Right atrium auricular region (tissue), 2 donors: ENCODE data around the gene EEF2. TPM values are rescaled to one million over a fixed set of nuclear protein-coding genes. Genes with fewer than 3 reads are reported as not detected.

Experiments
- DNase-seq: peaks from one replicate; pipeline ENCODE4 v3.0.0-alpha.2; 2019; ENCODE audit warnings: low spot score
- H3K27ac ChIP-seq, 2 donors: fragments of 200-600 bp; sonication (generic); 1 replicate in 1 of 2; 2 replicates in 1 of 2; pipeline ENCODE4 v1.5.1; 2016 to 2019
- H3K27me3 ChIP-seq, 2 donors: fragments of 200-600 bp; sonication (generic); one replicate each; pipeline versions ENCODE4 v1.5.1 to v1.6.0; 2017 to 2019
- H3K36me3 ChIP-seq: fragments of 200-600 bp; sonication (generic); one replicate; pipeline ENCODE4 v1.5.1; 2016
- H3K4me1 ChIP-seq, 2 donors: fragments of 200-600 bp; sonication (generic); one replicate each; pipeline versions ENCODE4 v1.5.1 to v1.6.0; 2017 to 2019
- H3K4me3 ChIP-seq, 2 donors: fragments of 200-600 bp; sonication (generic); 1 replicate in 1 of 2; 2 replicates in 1 of 2; pipeline ENCODE4 v1.5.1; 2017 to 2019; ENCODE audit warnings: mild to moderate bottlenecking in 1 of 2, moderate library complexity in 1 of 2
- H3K9me3 ChIP-seq, 2 donors: fragments of 200-600 bp; sonication (generic); one replicate each; pipeline ENCODE4 v1.5.1; 2019
- CTCF ChIP-seq, 2 donors: fragments of 200-600 bp; sonication (generic); IDR thresholded peaks; one replicate each; pipeline ENCODE4 v1.5.1; 2019; ENCODE audit warnings: antibody characterized with exemption in 2 of 2
- total RNA-seq, 2 donors: library from RNA; depleted of rRNA; stranded (reverse); fragments of >200 nt; gene quantifications; one replicate each; pipeline ENCODE4 v1.1.0, GENCODE V29; 2016

EEF2 gene
- total RNA-seq, 2 donors from 2014 or later = 1,205 to 1,737 TPM

GRCh38 chr19:4016903-4017638, 31.8 kb upstream of the EEF2 start:
- peaks cover 0 to 36% of the 10 kb centered on the region in 2 donors for H3K4me1 ChIP-seq
- peaks cover 31% of the 10 kb centered on the region for H3K36me3 ChIP-seq
- H3K27ac ChIP-seq = no peak overlapping the region
- H3K4me3 ChIP-seq = no peak overlapping the region
- peaks cover 0 to 3% of the 10 kb centered on the region in 2 donors for H3K9me3 ChIP-seq
- DNase-seq = no peak
- H3K27me3 ChIP-seq = no peaks in the 10 kb centered on the region
- TF ChIP-seq CTCF (IDR thresholded peaks at IDR 0.05) = no peak

- H3K4me3 ChIP-seq = no peak overlapping the region
- TF ChIP-seq CTCF (IDR thresholded peaks at IDR 0.05) = no peak
- H3K36me3 ChIP-seq = peaks cover 28% of the 10 kb centered on the region
- H3K9me3 ChIP-seq = no peaks in the 10 kb centered on the region
- no peaks in the 10 kb centered on the region for H3K27me3 ChIP-seq
- peak overlapping the region; percentile 44 to 66 for H3K27ac ChIP-seq
- DNase-seq = no peak
- H3K4me1 ChIP-seq = peaks cover 0 to 38% of the 10 kb centered on the region in 2 donors
These were observed 31.2 kb upstream of the EEF2 start for GRCh38 chr19:4016486-4016885.

GRCh38 chr19:4015705-4016402, 30.6 kb upstream of the EEF2 start:
- Histone ChIP-seq H3K36me3 (peaks cover 28% of the 10 kb centered on the region), H3K27me3 (no peaks in the 10 kb centered on the region), H3K4me1 (peaks cover 0 to 44% of the 10 kb centered on the region in 2 donors), H3K4me3 (peak overlapping the region in 1 of 2 donors; percentile 27), H3K27ac (peak overlapping the region; percentile 44 to 66), H3K9me3 (no peaks in the 10 kb centered on the region)
- DNase-seq = no peak
- TF ChIP-seq CTCF (IDR thresholded peaks at IDR 0.05) = no peak

- Histone ChIP-seq H3K4me3 (peak overlapping the region in 1 of 2 donors; percentile 27), H3K4me1 (peaks cover 0 to 55% of the 10 kb centered on the region in 2 donors), H3K36me3 (peaks cover 28% of the 10 kb centered on the region), H3K27ac (peak overlapping the region; percentile 44 to 66), H3K9me3 (no peaks in the 10 kb centered on the region), H3K27me3 (no peaks in the 10 kb centered on the region)
- no peak for DNase-seq
- TF ChIP-seq CTCF (IDR thresholded peaks at IDR 0.05) = no peak
These were observed 29.6 kb upstream of the EEF2 start for GRCh38 chr19:4014541-4015491.

GRCh38 chr19:4013886-4014540, 28.8 kb upstream of the EEF2 start:
- no peak for DNase-seq
- Histone ChIP-seq H3K27ac (peak overlapping the region in 1 of 2 donors; percentile 66), H3K27me3 (no peaks in the 10 kb centered on the region), H3K9me3 (no peaks in the 10 kb centered on the region), H3K4me1 (peaks cover 0 to 63% of the 10 kb centered on the region in 2 donors), H3K4me3 (no peak overlapping the region), H3K36me3 (peaks cover 28% of the 10 kb centered on the region)
- TF ChIP-seq CTCF (IDR thresholded peaks at IDR 0.05) = no peak
